GM21529 (cell line): Measurements from ENCODE around the gene TSPAN18.

Source experiments
- ATAC-seq: cut with Tn5 transposase; IDR thresholded peaks from one replicate; pipeline ENCODE4 v1.9.1; 2021; ENCODE audit not compliant: unreplicated experiment

The TSPAN18 gene

DNA sequence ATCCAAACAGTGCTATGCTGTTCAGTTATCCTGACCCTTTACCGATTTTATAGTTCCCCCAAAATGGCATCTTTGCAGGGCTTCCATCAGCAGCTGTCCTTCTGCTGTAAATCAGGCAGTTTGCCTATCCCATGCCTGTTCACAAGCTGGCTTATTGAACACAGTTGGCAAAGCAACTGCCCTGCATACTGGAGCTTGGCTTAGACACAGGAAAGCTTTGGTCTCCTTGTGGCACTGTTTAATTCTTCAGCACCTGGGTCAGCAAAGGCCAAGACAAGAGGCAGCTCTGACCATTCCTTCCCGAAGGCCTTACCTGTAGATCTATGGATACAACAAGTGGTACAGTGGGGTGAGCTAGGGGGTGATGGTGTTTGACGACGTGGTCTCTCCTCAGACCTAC, 32.2 kb downstream of the TSPAN18 start:
- no peak for ATAC-seq

GRCh38 chr11:44759743-44760476, 33.1 kb downstream of the TSPAN18 start:
- ATAC-seq, result no peak

DNA sequence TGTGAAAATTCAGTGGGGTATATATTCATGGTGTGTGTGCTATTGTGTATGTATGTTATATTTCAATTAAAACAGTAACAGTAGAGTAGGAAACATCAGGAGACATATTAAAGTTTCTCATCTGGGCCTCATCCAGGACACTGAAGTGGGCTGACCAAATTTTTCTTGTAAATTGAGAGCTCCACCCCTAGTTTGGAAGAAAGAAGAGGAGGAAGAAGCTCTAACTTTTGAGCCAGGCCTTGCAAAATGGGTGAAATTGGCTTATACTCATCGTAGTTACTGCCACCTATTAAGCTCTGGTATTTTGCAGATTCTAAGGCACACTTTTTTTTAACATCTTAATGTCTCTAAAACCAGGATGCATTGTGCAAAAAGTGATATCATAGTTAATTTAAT, 33.7 kb downstream of the TSPAN18 start:
- no peak for ATAC-seq

GRCh38 chr11:44760917-44761550, 34.3 kb downstream of the TSPAN18 start:
- ATAC-seq, result no peak

DNA sequence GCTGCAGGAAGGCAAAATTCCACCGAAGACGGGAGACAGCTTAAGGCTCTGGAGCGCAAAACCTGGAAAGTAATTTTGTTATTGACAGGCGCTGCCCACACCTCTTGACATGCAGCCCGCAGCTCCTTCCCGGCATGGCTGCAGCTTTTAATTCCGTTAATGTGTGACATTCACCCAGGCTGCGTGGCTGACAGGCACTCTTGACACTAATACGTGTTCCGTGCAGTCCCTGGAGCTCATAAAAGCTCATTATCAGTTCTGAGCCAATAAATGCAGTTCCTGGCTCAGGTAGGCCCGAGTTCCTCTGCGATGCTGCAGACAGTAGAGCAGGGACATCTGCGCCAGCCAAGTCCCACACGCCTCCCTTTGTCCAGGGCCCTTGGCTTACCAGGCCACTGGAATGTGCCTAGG, 34.8 kb downstream of the TSPAN18 start:
- no peak for ATAC-seq

DNA sequence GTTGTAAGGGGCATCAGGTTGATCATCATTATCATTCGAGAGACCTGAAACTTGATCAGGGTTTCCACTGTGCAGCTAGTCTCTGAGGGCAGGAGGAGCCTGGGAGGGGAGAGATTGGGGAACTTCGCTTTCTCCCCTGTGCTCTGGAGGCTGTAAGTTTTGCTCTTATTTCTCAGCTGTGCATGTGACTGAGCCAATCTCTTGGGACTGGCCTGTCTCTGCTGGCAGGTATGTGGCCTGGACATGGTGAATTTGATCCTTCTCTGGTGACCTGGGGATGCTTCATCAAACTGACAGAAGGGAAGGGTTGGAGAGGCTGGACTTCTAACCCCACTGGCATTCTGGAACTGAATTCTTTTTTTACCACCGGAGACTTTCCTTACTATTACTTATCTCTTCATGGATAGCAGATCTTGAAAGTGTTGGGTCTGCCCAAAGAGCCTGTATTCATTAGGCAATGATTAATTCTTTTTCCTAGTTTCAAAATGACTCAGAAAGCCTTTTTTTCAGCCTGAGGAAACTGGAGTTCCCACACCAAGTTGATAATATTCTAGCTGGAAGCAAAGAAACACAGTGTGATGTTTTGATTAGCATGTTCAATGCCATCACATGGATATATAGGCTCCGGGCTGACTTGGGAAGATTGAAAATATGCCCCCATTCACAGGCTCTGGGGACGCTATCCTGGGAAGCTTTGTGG, 36.5 kb downstream of the TSPAN18 start:
- ATAC-seq, result no peak

- ATAC-seq, result no peak
Measured at GRCh38 chr11:44764583-44764982, 37.8 kb downstream of the TSPAN18 start.

- ATAC-seq, result no peak
Measured at GRCh38 chr11:44765026-44765595, 38.3 kb downstream of the TSPAN18 start.

DNA sequence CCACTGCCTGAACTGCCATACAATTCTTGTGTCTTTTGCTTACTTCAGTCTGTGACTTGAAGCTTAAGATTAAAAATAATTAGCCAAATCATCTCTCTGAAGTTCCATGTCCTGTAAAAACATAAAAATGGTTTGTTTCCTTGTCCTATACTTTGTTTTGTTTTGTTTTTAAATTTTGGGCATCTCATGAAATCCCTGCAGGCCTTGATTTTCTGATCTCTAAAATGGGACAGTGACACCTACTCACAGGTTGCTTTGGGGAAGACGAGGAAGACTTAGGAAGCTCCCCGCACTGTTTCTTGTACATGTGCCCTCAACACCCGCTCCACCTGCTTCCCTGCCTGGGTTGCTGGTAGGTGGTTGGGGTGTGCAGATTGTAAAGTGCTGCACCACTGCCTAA, 38.9 kb downstream of the TSPAN18 start:
- no peak for ATAC-seq

DNA sequence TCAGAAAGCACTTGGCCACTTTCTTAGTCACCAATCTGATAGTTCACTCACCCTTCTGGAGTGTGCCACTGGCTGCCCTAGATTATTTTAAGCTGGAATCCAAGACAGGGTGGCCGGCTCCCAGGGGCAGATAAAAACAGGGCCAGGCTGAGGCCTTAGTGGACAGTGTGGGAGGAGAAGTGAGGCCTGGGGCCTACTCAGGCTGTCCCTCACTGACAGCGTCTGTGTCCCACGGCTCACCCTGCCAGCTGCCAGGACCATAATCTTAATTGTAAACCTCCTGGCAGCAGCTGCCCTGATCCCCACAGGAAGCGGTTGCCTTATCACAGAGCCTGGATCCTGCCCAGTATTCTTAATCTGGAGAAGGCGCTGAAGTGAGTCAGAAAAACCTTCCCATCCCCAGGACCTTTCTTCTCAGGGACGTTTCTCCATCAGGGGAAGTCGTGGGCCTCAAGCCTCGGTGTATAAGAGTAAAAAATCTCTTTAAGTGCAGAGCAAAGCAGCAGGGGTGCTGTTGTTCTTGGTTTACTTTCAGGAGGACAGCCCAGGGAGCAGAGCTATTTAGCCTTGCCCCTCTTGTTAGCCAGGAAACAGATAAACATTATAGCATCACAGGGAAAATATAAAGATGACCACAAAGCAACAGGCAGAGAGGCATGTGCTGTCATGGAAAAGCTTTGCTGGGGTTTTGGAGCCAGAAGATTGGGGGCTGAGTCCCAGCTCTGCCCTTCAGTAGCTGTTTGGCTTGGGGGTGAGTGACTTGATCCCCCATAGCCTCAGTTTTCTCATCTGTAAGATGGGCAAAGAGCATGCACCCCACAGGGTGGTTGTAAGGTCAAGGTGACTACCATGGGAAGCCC, 39.6 kb downstream of the TSPAN18 start:
- no peak for ATAC-seq

GRCh38 chr11:44766972-44767278, 40.2 kb downstream of the TSPAN18 start:
- no peak for ATAC-seq

DNA sequence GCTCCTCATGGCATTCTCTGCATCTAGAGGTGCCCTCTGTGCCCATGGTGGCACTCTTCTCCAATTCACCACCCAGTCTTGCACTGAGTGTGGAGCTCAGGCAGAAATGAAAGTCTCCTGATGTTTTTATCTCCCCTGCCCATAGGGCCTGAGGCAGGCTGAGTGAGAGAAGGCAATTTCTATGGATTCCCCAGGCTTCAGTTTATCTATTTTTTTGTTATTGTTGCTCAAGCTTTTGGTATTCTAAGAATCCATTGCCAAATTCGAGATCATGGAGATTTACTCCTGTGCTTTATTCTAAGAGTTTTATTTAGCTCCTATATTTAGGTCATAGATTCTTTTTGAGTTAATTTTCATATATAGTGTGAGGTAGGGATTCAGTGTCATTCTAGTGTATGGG, 40.7 kb downstream of the TSPAN18 start:
- no peak for ATAC-seq

DNA sequence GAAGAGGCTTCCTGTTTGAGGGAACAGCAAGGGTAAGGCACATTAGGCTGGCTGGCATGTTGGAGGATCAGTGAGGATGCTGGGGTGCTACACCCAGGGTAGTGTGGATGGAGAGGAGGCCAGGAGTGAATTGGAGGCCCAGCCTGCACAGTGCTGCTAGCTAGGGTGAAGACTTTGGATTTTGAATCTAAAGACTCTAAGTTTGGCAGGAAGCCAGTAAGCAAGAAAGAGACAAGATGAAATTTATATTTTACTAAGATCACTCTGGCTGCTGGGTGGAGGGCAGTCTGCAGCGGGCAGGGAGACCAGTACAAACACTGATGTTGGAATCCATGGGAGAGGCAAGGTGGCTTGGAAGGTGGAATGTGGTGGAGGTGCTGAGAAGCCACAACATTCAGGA, 43.6 kb downstream of the TSPAN18 start:
- ATAC-seq, result no peak

DNA sequence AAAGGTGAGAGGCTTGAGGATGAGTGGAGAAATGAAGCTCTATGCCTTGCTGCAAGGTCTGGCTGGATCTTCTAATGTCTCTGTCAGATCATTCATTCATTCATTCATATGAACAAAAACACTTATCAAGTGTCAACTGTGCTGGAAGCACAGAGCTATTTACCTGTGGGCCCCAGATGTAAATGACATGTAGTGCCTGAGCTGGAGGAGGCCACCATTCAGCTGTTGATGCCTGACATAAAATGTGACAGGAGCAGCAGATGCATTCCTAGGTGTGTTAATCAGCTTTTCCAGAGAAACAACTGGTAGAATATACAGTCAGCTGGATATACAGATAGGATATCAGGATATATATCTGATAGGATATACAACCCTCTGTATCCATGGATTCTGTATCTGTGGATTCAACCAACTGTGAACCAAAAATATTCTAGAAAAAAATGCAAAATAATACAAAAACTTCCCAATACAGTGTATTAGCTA, 44.5 kb downstream of the TSPAN18 start:
- no peak for ATAC-seq

- no peak for ATAC-seq
Measured at GRCh38 chr11:44771841-44772240, 45.1 kb downstream of the TSPAN18 start.

GRCh38 chr11:44773351-44773965, 46.7 kb downstream of the TSPAN18 start:
- no peak for ATAC-seq

DNA sequence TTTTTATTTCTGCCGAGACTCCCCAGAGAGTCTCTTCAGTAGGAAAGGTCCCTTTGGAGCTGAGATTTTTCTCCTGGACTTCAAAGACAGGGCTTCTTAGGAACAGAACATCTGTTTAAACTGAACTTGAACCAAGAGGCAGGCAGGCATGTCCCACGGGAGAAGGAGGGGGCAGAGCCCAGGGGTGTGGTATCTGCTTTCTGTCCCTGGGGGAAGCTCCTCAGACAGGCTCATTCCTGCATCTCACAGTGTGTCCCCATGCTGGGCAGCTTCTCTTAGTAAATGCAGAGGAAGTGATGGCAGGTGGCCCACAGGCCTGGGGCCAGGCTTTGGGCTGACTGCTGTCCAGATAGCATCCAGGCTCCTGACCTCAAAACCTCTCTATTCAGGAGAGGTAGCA, 47.3 kb downstream of the TSPAN18 start:
- no peak for ATAC-seq

- no peak for ATAC-seq
Measured at GRCh38 chr11:44774731-44775130, 48.0 kb downstream of the TSPAN18 start.

DNA sequence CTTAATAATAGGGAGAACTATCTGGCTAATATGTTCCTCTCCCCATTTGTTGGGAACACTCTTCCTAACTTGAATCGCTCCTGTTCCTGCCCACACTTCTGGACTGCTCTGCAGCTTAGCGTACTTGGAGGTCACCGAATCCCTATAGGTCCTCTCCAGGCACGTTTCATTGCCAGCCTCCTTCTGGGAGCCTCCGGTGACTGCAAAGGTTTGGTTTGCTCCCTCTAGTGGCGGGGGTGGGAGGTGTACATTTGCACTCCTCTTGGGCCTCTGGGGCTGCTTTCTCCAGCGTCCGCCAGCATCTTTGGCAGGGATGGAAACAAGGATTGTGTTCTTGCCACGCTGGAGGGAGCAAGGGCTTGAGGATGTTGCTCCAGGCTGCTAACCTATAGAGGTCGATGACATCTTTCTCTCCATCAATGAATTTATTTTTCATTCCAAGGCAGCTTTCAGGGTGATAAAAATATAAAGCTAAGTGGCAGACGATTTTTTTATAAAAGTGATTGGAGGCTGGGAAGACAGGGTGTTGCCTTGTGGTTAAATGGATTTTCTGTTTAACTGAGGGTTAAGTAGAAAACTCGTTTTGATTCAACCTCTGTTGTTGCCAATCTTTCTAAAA, 48.7 kb downstream of the TSPAN18 start:
- ATAC-seq, result no peak

DNA sequence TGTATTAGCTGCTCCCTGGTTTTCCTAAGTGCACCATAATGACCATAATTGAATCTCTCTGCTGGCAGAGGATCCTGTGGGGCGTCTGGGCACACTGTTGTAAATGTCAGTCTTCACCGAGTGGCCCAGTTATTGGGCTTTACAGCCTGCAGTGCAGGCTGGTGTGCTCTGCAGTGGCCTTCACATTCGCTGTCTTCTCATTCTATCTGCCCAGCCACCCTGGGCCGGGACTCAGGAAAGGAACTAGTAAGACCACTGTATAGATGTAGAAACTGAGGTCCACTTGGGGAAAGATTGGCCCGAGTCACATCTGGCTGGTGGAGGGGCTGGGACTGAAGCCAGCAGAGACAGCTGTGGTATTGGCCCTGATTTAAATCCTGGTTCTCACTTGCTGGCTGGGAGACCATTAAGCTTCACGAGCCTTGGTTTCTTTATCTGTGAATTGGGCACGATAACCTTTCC, 49.3 kb downstream of the TSPAN18 start:
- no peak for ATAC-seq
